Hepatocyte (in vitro differentiated cells): ENCODE results near the gene NPDC1.

Experiments used
- CTCF ChIP-seq: fragments of 200-600 bp; sonication (generic); IDR thresholded peaks from 2 replicates; pipeline ENCODE4 v1.5.1; 2016; ENCODE audit warnings: antibody characterized with exemption, mild to moderate bottlenecking; ENCODE audit not compliant: poor library complexity
- EZH2 ChIP-seq: fragments of 200-600 bp; sonication (generic); IDR thresholded peaks from 2 replicates; pipeline ENCODE4 v1.6.1; 2016; ENCODE audit warnings: antibody characterized with exemption, mild to moderate bottlenecking, borderline replicate concordance
- EZH2phosphoT487 ChIP-seq: fragments of 200-600 bp; sonication (generic); IDR thresholded peaks from one replicate; pipeline ENCODE4 v1.6.1; 2018; ENCODE audit warnings: antibody characterized with exemption, mild to moderate bottlenecking, low read depth, moderate library complexity; ENCODE audit not compliant: unreplicated experiment, severe bottlenecking

GRCh38 chr9:137088121-137088520, 42.1 kb upstream of the NPDC1 start:
- TF ChIP-seq CTCF, result no peak
- TF ChIP-seq EZH2phosphoT487, result no peak
- TF ChIP-seq EZH2, result no peak
